Colon (tissue), 2 donors: Measurements from ENCODE around the gene APBA1.

Experiments used
- FAIRE-seq: peaks from 2 replicates; lab custom pipeline; 2012; peaks lifted over from hg19 to GRCh38; lab: Jason Lieb, UNC
- donor health status: control.
- donor health status: control.

APBA1 gene

GRCh38 chr9:69472101-69472620 is 200.0 kb downstream of the APBA1 start:
- FAIRE-seq, result no peak

GRCh38 chr9:69471433-69471832 is 200.7 kb downstream of the APBA1 start:
- FAIRE-seq, result no peak

GRCh38 chr9:69470186-69470977 is 201.8 kb downstream of the APBA1 start:
- FAIRE-seq, result peak; percentile 64

GRCh38 chr9:69469136-69469535 is 203.0 kb downstream of the APBA1 start:
- no peak for FAIRE-seq

GRCh38 chr9:69468380-69468779 is 203.8 kb downstream of the APBA1 start:
- no peak for FAIRE-seq

- no peak for FAIRE-seq
Observed at GRCh38 chr9:69466151-69466550, 206.0 kb downstream of the APBA1 start.

GRCh38 chr9:69465473-69465872 is 206.7 kb downstream of the APBA1 start:
- no peak for FAIRE-seq

GRCh38 chr9:69463497-69464068 is 208.6 kb downstream of the APBA1 start:
- no peak for FAIRE-seq

GRCh38 chr9:69462394-69462793 is 209.8 kb downstream of the APBA1 start:
- no peak for FAIRE-seq

GRCh38 chr9:69461103-69461887 is 210.9 kb downstream of the APBA1 start:
- no peak for FAIRE-seq

- FAIRE-seq, result no peak
Observed at GRCh38 chr9:69460012-69460411, 212.2 kb downstream of the APBA1 start.

GRCh38 chr9:69458176-69458575 is 214.0 kb downstream of the APBA1 start:
- FAIRE-seq, result no peak

GRCh38 chr9:69456201-69456600 is 216.0 kb downstream of the APBA1 start:
- no peak for FAIRE-seq

- no peak for FAIRE-seq
Observed at GRCh38 chr9:69455311-69455710, 216.9 kb downstream of the APBA1 start.

- no peak for FAIRE-seq
Observed at GRCh38 chr9:69454321-69454720, 217.8 kb downstream of the APBA1 start.

GRCh38 chr9:69453746-69454145 is 218.4 kb downstream of the APBA1 start:
- no peak for FAIRE-seq

- FAIRE-seq, result no peak
Observed at GRCh38 chr9:69452110-69452782, 219.9 kb downstream of the APBA1 start.

GRCh38 chr9:69446496-69446895 is 225.7 kb downstream of the APBA1 start:
- FAIRE-seq, result no peak

GRCh38 chr9:69445251-69445650 is 226.9 kb downstream of the APBA1 start:
- FAIRE-seq, result no peak

GRCh38 chr9:69444791-69445190 is 227.4 kb downstream of the APBA1 start:
- no peak for FAIRE-seq

GRCh38 chr9:69444021-69444420 is 228.2 kb downstream of the APBA1 start:
- no peak for FAIRE-seq

GRCh38 chr9:69443178-69443577 is 229.0 kb downstream of the APBA1 start:
- no peak for FAIRE-seq
